H1 (cell line): ENCODE measurements around the gene CPNE4. TPM values are rescaled to one million over a fixed set of nuclear protein-coding genes. Genes with fewer than 3 reads are reported as not detected.

Experiments
- CTCF ChIA-PET: fragments of 300-600 bp; sonication (Branson Sonifier 250); formaldehyde crosslinking; loops from one replicate; lab custom pipeline; 2021; ENCODE audit not compliant: partially characterized antibody; lab: Charles Lee
- POLR2A ChIA-PET: fragments of 300-600 bp; sonication (Branson Sonifier 250); formaldehyde crosslinking; loops from one replicate; lab custom pipeline; 2021; ENCODE audit warnings: inconsistent platforms; ENCODE audit not compliant: partially characterized antibody; lab: Charles Lee
- DNase-seq, 2 experiments: peaks; one replicate each; pipeline versions ENCODE4 v3.0.0 to v3.0.0-alpha.2; 2010 to 2022; ENCODE audit warnings: low spot score in 2 of 2, low read depth in 1 of 2, mixed read lengths in 1 of 2
- FAIRE-seq: peaks from 2 replicates; lab custom pipeline; 2011; peaks lifted over from hg19 to GRCh38; lab: Jason Lieb, UNC
- H2AFZ ChIP-seq: 2 replicates; pipeline ENCODE4 v1.8.1; 2012; ENCODE audit warnings: low read length, inconsistent platforms
- H2AK5ac ChIP-seq: 2 replicates; pipeline ENCODE4 v1.6.1; 2013; ENCODE audit warnings: low read depth, low read length
- H2BK120ac ChIP-seq: replicated peaks from 2 replicates; pipeline ENCODE3; 2013; ENCODE audit warnings: low read depth, low read length, inconsistent platforms
- H2BK12ac ChIP-seq: 2 replicates; pipeline ENCODE4 v1.6.1; 2013; ENCODE audit warnings: low read depth, low read length
- H2BK15ac ChIP-seq: 2 replicates; pipeline ENCODE4 v1.6.1; 2013; ENCODE audit warnings: low read length
- H2BK20ac ChIP-seq: 2 replicates; pipeline ENCODE4 v1.6.1; 2013; ENCODE audit warnings: low read length
- H2BK5ac ChIP-seq: 2 replicates; pipeline ENCODE4 v1.6.1; 2013; ENCODE audit warnings: low read depth, low read length
- H3K14ac ChIP-seq: 2 replicates; pipeline ENCODE4 v1.6.1; 2013; ENCODE audit warnings: inconsistent platforms; ENCODE audit not compliant: insufficient read length
- H3K18ac ChIP-seq: 2 replicates; pipeline ENCODE4 v1.6.1; 2013; ENCODE audit warnings: low read length; ENCODE audit errors: extremely low read depth
- H3K23ac ChIP-seq: 2 replicates; pipeline ENCODE4 v1.6.1; 2013; ENCODE audit warnings: inconsistent platforms; ENCODE audit not compliant: insufficient read length
- H3K23me2 ChIP-seq: 2 replicates; pipeline ENCODE4 v1.6.1; 2013; ENCODE audit warnings: low read depth, low read length
- H3K27ac ChIP-seq: 2 replicates; pipeline ENCODE4 v1.6.1; 2011; ENCODE audit warnings: low read depth, low read length, inconsistent platforms
- H3K27me3 ChIP-seq, 4 experiments: replicated peaks in 1 of 4; 1 replicate in 1 of 4; 2 replicates in 3 of 4; pipeline versions ENCODE4 v1.6.1 to v1.8.1; 2011 to 2013; ENCODE audit warnings: low read length in 3 of 4, mild to moderate bottlenecking in 3 of 4, inconsistent platforms in 2 of 4, mixed read lengths in 2 of 4, moderate library complexity in 1 of 4; ENCODE audit not compliant: control insufficient read depth in 3 of 4, insufficient read depth in 3 of 4; ENCODE audit errors: extremely low read depth in 1 of 4
- H3K36me3 ChIP-seq, 4 experiments: 2 replicates each; pipeline versions ENCODE4 v1.6.1 to v1.8.1; 2011 to 2013; ENCODE audit warnings: mild to moderate bottlenecking in 4 of 4, low read length in 3 of 4, moderate library complexity in 2 of 4, control low read depth in 1 of 4, inconsistent platforms in 1 of 4; ENCODE audit not compliant: insufficient read depth in 4 of 4, control insufficient read depth in 2 of 4
- H3K4ac ChIP-seq: replicated peaks from 2 replicates; pipeline ENCODE3; 2013; ENCODE audit warnings: low read length, low read depth, mixed read lengths, inconsistent platforms; ENCODE audit not compliant: insufficient read length
- H3K4me1 ChIP-seq, 4 experiments: replicated peaks in 1 of 4; 1 replicate in 1 of 4; 2 replicates in 3 of 4; pipeline versions ENCODE4 v1.6.1 to v1.8.1; 2011 to 2013; ENCODE audit warnings: low read length in 3 of 4, inconsistent platforms in 2 of 4, mixed read lengths in 1 of 4; ENCODE audit not compliant: insufficient read depth in 4 of 4, control insufficient read depth in 3 of 4
- H3K4me2 ChIP-seq, 2 experiments: 2 replicates each; pipeline versions ENCODE4 v1.6.1 to v1.8.1; 2011 to 2013; ENCODE audit warnings: low read depth in 2 of 2, low read length in 2 of 2, control low read depth in 1 of 2, inconsistent platforms in 1 of 2, mild to moderate bottlenecking in 1 of 2; ENCODE audit not compliant: insufficient read depth in 1 of 2
- H3K4me3 ChIP-seq, 4 experiments: fragments of 200-600, 300-600 bp in 1 of 4; sonication (generic), shearing (Covaris generic), sonication (Bioruptor Twin) in 1 of 4; 2 replicates each; pipeline versions ENCODE4 v1.5.1 to v1.8.1; 2011 to 2016; ENCODE audit warnings: low read length in 4 of 4, low read depth in 3 of 4, control low read depth in 2 of 4, inconsistent platforms in 2 of 4, mild to moderate bottlenecking in 2 of 4, mixed read lengths in 1 of 4, moderate library complexity in 1 of 4; ENCODE audit not compliant: insufficient read depth in 2 of 4; ENCODE audit errors: extremely low read depth in 1 of 4
- H3K56ac ChIP-seq: replicated peaks from 2 replicates; pipeline ENCODE3; 2013; ENCODE audit warnings: low read depth, mild to moderate bottlenecking, mixed read lengths, low read length, inconsistent platforms; ENCODE audit not compliant: insufficient read length
- H3K79me1 ChIP-seq: 2 replicates; pipeline ENCODE4 v1.6.1; 2013; ENCODE audit warnings: low read depth, low read length, control low read depth
- H3K79me2 ChIP-seq, 2 experiments: 2 replicates each; pipeline versions ENCODE4 v1.6.1 to v1.8.1; 2012 to 2013; ENCODE audit warnings: low read length in 2 of 2, mild to moderate bottlenecking in 2 of 2, inconsistent platforms in 1 of 2; ENCODE audit not compliant: insufficient read depth in 2 of 2, control insufficient read depth in 1 of 2
- H3K9ac ChIP-seq, 4 experiments: replicated peaks in 1 of 4; 1 replicate in 1 of 4; 2 replicates in 3 of 4; pipeline versions ENCODE4 v1.6.1 to v1.8.1; 2011 to 2013; ENCODE audit warnings: low read depth in 3 of 4, low read length in 3 of 4, control low read depth in 2 of 4, mild to moderate bottlenecking in 2 of 4, moderate library complexity in 2 of 4, inconsistent platforms in 1 of 4; ENCODE audit errors: extremely low read depth in 1 of 4
- H3K9me3 ChIP-seq, 2 experiments: 2 replicates each; pipeline versions ENCODE4 v1.6.1 to v1.8.1; 2012 to 2013; ENCODE audit warnings: mild to moderate bottlenecking in 2 of 2, moderate library complexity in 2 of 2, control low read depth in 1 of 2, inconsistent platforms in 1 of 2, low read depth in 1 of 2, low read length in 1 of 2, mixed read lengths in 1 of 2; ENCODE audit not compliant: insufficient read depth in 2 of 2
- H4K20me1 ChIP-seq, 2 experiments: replicated peaks in 1 of 2; 2 replicates each; pipeline versions ENCODE3 to v1.8.1; 2011 to 2013; ENCODE audit warnings: inconsistent platforms in 2 of 2, low read length in 2 of 2, mild to moderate bottlenecking in 1 of 2; ENCODE audit not compliant: insufficient read depth in 2 of 2, control insufficient read depth in 1 of 2
- H4K5ac ChIP-seq: 2 replicates; pipeline ENCODE4 v1.6.1; 2013; ENCODE audit warnings: low read length, low read depth, mixed read lengths, inconsistent platforms; ENCODE audit not compliant: insufficient read length
- H4K8ac ChIP-seq: 2 replicates; pipeline ENCODE4 v1.8.0; 2013; ENCODE audit warnings: mild to moderate bottlenecking, moderate library complexity, low read length, inconsistent platforms; ENCODE audit not compliant: insufficient read depth; ENCODE audit errors: extremely low read depth
- H4K91ac ChIP-seq: replicated peaks from 2 replicates; pipeline ENCODE3; 2013; ENCODE audit warnings: low read length, mixed read lengths, inconsistent platforms; ENCODE audit not compliant: insufficient read length
- BCL11A ChIP-seq, 2 experiments: IDR thresholded peaks; one replicate each; pipeline ENCODE4 v1.6.1; 2011; ENCODE audit warnings: low read depth in 2 of 2, low read length in 2 of 2, mild to moderate bottlenecking in 2 of 2
- CBX5 ChIP-seq: fragments of 300-800, 300-1000 bp; sonication (generic); IDR thresholded peaks from 2 replicates; pipeline ENCODE4 v1.7.1; 2016; ENCODE audit warnings: antibody characterized with exemption, low read length, low read depth
- GABPA ChIP-seq: IDR thresholded peaks from 2 replicates; pipeline ENCODE4 v1.6.1; 2011; ENCODE audit warnings: mild to moderate bottlenecking, low read length, moderate library complexity, borderline replicate concordance; ENCODE audit not compliant: insufficient read depth
- RXRA ChIP-seq: IDR thresholded peaks from 2 replicates; pipeline ENCODE4 v1.6.1; 2011; ENCODE audit warnings: low read depth, mild to moderate bottlenecking, low read length, moderate library complexity; ENCODE audit not compliant: insufficient read depth
- SIN3A ChIP-seq, 2 experiments: IDR thresholded peaks in 1 of 2; conservative IDR thresholded peaks in 1 of 2; 2 replicates each; pipeline ENCODE4 v1.6.1; 2011 to 2012; ENCODE audit warnings: low read length in 2 of 2, improper control_type of control experiment in 1 of 2, low read depth in 1 of 2, mild to moderate bottlenecking in 1 of 2
- TEAD4 ChIP-seq: IDR thresholded peaks from 2 replicates; pipeline ENCODE4 v1.6.1; 2012; ENCODE audit warnings: low read depth, low read length, inconsistent platforms, mixed read lengths
- WGBS, 2 experiments: shearing (Covaris generic) in 1 of 2; methylation state at CpG; one replicate each; pipeline versions ENCODE4 v1.1.6 to v1.1.7; 2013 to 2015; ENCODE audit warnings: low lambda C conversion rate in 2 of 2, mixed read lengths in 2 of 2, inconsistent platforms in 1 of 2, low coverage in 1 of 2, missing lambda C conversion rate in 1 of 2; ENCODE audit not compliant: insufficient replicate concordance in 2 of 2, insufficient coverage in 1 of 2, insufficient read length in 1 of 2; ENCODE audit errors: extremely low coverage in 1 of 2, missing lambda C conversion rate in 1 of 2; 5-methylcytosine and 5-hydroxymethylcytosine counted together
- polyA plus RNA-seq, 7 experiments: library from polyadenylated mRNA; depleted of rRNA in 3 of 7; stranded (reverse) in 5 of 7; unstranded in 2 of 7; fragments of >200 nt in 5 of 7; fragments of 200-250 nt in 2 of 7; gene quantifications; 1 replicate in 5 of 7; 2 replicates in 1 of 7; 4 replicates in 1 of 7; pipeline versions ENCODE4 v1.2.1 to v1.2.3, GENCODE V29; 2011 to 2013; ENCODE audit warnings: missing spikeins in 2 of 7, mixed read lengths in 2 of 7
- total RNA-seq: library from RNA; stranded (reverse); fragmentation: NEBNext Ultra II Directional; extraction: Animal tissue kit (Norgen Biotek cat#: 25700); gene quantifications from 2 replicates; pipeline ENCODE4 v1.2.1, GENCODE V29; 2021
- TF ChIP-seq, protein P1 (sequence below): IDR thresholded peaks from 2 replicates; pipeline ENCODE4 v1.6.1; 2011; ENCODE audit warnings: low read length, improper control_type of control experiment

The CPNE4 gene
- total and polyA plus RNA-seq, 2 of the 8 experiments (the other 6 are each of a cell fraction or from before 2014, with no cell fraction given), result 0.82 to 3.8 TPM

- Histone ChIP-seq H3K56ac (no peak overlapping the region), H3K23me2 (no peaks in the 10 kb centered on the region), H3K4me3 (no peak overlapping the region), H3K4ac (no peak overlapping the region), H3K23ac (no peak overlapping the region), H2AFZ (no peak overlapping the region), H3K79me1 (no peaks in the 10 kb centered on the region), H3K4me1 (no peaks in the 10 kb centered on the region; a peak in 1 of 7 replicates), H2BK12ac (no peak overlapping the region), H3K9me3 (no peaks in the 10 kb centered on the region), H3K36me3 (no peaks in the 10 kb centered on the region), H3K79me2 (no peaks in the 10 kb centered on the region), H2BK15ac (no peak overlapping the region), H2BK20ac (no peak overlapping the region), H2BK120ac (no peak overlapping the region), H4K5ac (no peak overlapping the region), H3K9ac (no peak overlapping the region), H3K18ac (no peak overlapping the region), H4K8ac (no peak overlapping the region), H3K27ac (no peak overlapping the region), H2AK5ac (no peak overlapping the region), H4K20me1 (no peaks in the 10 kb centered on the region), H2BK5ac (no peak overlapping the region), H4K91ac (no peak overlapping the region), H3K14ac (no peak overlapping the region), H3K27me3 (no peaks in the 10 kb centered on the region), H3K4me2 (no peak overlapping the region)
- TF ChIP-seq GABPA, result no peak
- TF ChIP-seq TEAD4, result no peak
- TF ChIP-seq, protein P1, sequence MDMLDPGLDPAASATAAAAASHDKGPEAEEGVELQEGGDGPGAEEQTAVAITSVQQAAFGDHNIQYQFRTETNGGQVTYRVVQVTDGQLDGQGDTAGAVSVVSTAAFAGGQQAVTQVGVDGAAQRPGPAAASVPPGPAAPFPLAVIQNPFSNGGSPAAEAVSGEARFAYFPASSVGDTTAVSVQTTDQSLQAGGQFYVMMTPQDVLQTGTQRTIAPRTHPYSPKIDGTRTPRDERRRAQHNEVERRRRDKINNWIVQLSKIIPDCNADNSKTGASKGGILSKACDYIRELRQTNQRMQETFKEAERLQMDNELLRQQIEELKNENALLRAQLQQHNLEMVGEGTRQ, result no peak
- TF ChIP-seq SIN3A (conservative IDR thresholded peaks at IDR 0.05 in 1 of 2, IDR thresholded peaks at IDR 0.05 in 1 of 2; ENCODE audit: low read depth in 1 of 2, low read length in 2 of 2), result no peak
- no peak for TF ChIP-seq CBX5
- TF ChIP-seq BCL11A (IDR thresholded peaks at IDR 0.05; ENCODE audit: low read depth in 2 of 2, low read length in 2 of 2), result no peak
- TF ChIP-seq RXRA, result no peak
- no peak for DNase-seq
- 79% methylated on average over 7 of the region's 7 CpGs; no CpG with 5 or more reads in 1 of the 2 experiments for WGBS, 2 experiments
- ChIA-PET CTCF (interaction anchor here (0.6 to 1.1 kb wide), 2 partner anchors 60 to 237 kb away, joined by 3 read pairs; no protein-coding TSS in a partner anchor), POLR2A (no interaction called here)
- no peak for FAIRE-seq
Measured at GRCh38 chr3:131717493-131717892, 317.3 kb downstream of the CPNE4 start.
